HepG2 (cell line): ENCODE data around the gene VSNL1. TPM values are rescaled to one million over a fixed set of nuclear protein-coding genes. Genes with fewer than 3 reads are reported as not detected.

Source experiments
- ATAC-seq: fragments of 200-7000 bp; cut with Tn5 transposase; 3 replicates; pipeline ENCODE4 v1.9.1; 2020; ENCODE audit warnings: mild to moderate bottlenecking, moderate library complexity
- BruUV-seq: library from RNA; stranded (reverse); fragments of 400-500 nt; replicated peaks from 2 replicates; lab custom pipeline; 2021; lab: Mats Ljungman, UMichigan
- CTCF ChIA-PET: fragments of 300-600 bp; formaldehyde crosslinking; extraction: SDS; loops from one replicate; lab custom pipeline; 2021; ENCODE audit warnings: low total read pairs, inconsistent platforms, low intra/inter-chr PET ratio; lab: Yijun Ruan, JAX
- POLR2A ChIA-PET: fragments of 350-600 bp; sonication (Branson Sonifier 250); formaldehyde crosslinking; loops from one replicate; lab custom pipeline; 2020; ENCODE audit warnings: antibody characterized with exemption, inconsistent platforms; lab: Yijun Ruan, JAX
- DNase-seq: peaks from one replicate; pipeline ENCODE4 v3.0.0-alpha.2; 2015; ENCODE audit warnings: low spot score
- FAIRE-seq: peaks from 3 replicates; lab custom pipeline; 2011; peaks lifted over from hg19 to GRCh38; lab: Jason Lieb, UNC
- H2AFZ ChIP-seq: one replicate; pipeline ENCODE4 v1.6.1; 2011; ENCODE audit warnings: low read length, inconsistent platforms
- H3K27ac ChIP-seq: fragments of 300-600 bp; 3 replicates; pipeline ENCODE4 v1.8.0; 2011; ENCODE audit warnings: mixed run types, mild to moderate bottlenecking, mixed read lengths, low read length, inconsistent platforms; ENCODE audit not compliant: insufficient read depth; ENCODE audit errors: extremely low read length
- H3K27me3 ChIP-seq, 2 experiments: fragments of 200-600 bp in 1 of 2; 2 replicates in 1 of 2; 3 replicates in 1 of 2; pipeline versions ENCODE4 v1.6.0 to v1.8.0; 2011; ENCODE audit warnings: low read length in 2 of 2, mild to moderate bottlenecking in 2 of 2, moderate library complexity in 2 of 2, inconsistent platforms in 1 of 2; ENCODE audit not compliant: insufficient read depth in 2 of 2, control insufficient read depth in 1 of 2
- H3K36me3 ChIP-seq, 2 experiments: fragments of 200-600 bp in 1 of 2; replicated peaks in 1 of 2; 2 replicates in 1 of 2; 3 replicates in 1 of 2; pipeline versions ENCODE4 v1.5.1 to v1.8.0; 2011; ENCODE audit warnings: low read length in 2 of 2, inconsistent platforms in 1 of 2; ENCODE audit not compliant: insufficient read depth in 2 of 2, control insufficient read depth in 1 of 2
- H3K4me1 ChIP-seq: 2 replicates; pipeline ENCODE4 v1.5.1; 2012; ENCODE audit warnings: low read length, inconsistent platforms; ENCODE audit not compliant: insufficient read depth
- H3K4me2 ChIP-seq: 2 replicates; pipeline ENCODE4 v1.6.0; 2011; ENCODE audit warnings: low read depth, low read length, inconsistent platforms
- H3K4me3 ChIP-seq, 3 experiments: fragments of 200-600 bp in 1 of 3; sonication (generic), shearing (Covaris generic) in 1 of 3; replicated peaks in 1 of 3; 2 replicates each; pipeline ENCODE4 v1.5.1; 2011 to 2016; ENCODE audit warnings: low read length in 3 of 3, inconsistent platforms in 2 of 3, low read depth in 2 of 3, mild to moderate bottlenecking in 2 of 3, control low read depth in 1 of 3, mixed read lengths in 1 of 3; ENCODE audit not compliant: insufficient read depth in 1 of 3
- H3K79me2 ChIP-seq: one replicate; pipeline ENCODE4 v1.6.1; 2011; ENCODE audit warnings: low read length, inconsistent platforms; ENCODE audit not compliant: insufficient read depth
- H3K9ac ChIP-seq: 2 replicates; pipeline ENCODE4 v1.6.0; 2011; ENCODE audit warnings: mild to moderate bottlenecking, low read depth, low read length, inconsistent platforms; ENCODE audit not compliant: insufficient read depth
- H3K9me3 ChIP-seq: 2 replicates; pipeline ENCODE4 v1.5.1; 2012; ENCODE audit warnings: mild to moderate bottlenecking, low read length
- H4K20me1 ChIP-seq: 2 replicates; pipeline ENCODE4 v1.6.0; 2011; ENCODE audit warnings: inconsistent platforms, mild to moderate bottlenecking, low read length, moderate library complexity; ENCODE audit not compliant: insufficient read depth
- CHCHD3 ChIP-seq: sonication (generic); formaldehyde crosslinking; IDR thresholded peaks from 2 replicates; pipeline ENCODE4 v1.8.0; 2022; ENCODE audit warnings: mild to moderate bottlenecking, missing genetic modification reagents, moderate library complexity
- KDM4B ChIP-seq: sonication (generic); formaldehyde crosslinking; IDR thresholded peaks from 2 replicates; pipeline ENCODE4 v1.4.0; 2020; ENCODE audit warnings: missing genetic modification reagents
- NCOA2 ChIP-seq: sonication (generic); formaldehyde crosslinking; IDR thresholded peaks from 2 replicates; pipeline ENCODE4 v1.8.0; 2022; ENCODE audit warnings: inconsistent platforms
- PCBP2 ChIP-seq: fragments of 200-400 bp; formaldehyde crosslinking; optimal IDR thresholded peaks from 2 replicates; pipeline ENCODE3; 2018; ENCODE audit warnings: low read length, low read depth; ENCODE audit not compliant: poor library complexity, severe bottlenecking
- PHF5A ChIP-seq: IDR thresholded peaks from one replicate; pipeline ENCODE4 v1.6.1; 2018; ENCODE audit warnings: low read depth, missing genetic modification reagents; ENCODE audit not compliant: unreplicated experiment
- RBAK ChIP-seq: sonication (generic); formaldehyde crosslinking; IDR thresholded peaks from 2 replicates; pipeline ENCODE4 v1.5.1; 2020; ENCODE audit warnings: mild to moderate bottlenecking, missing genetic modification reagents
- SIN3B ChIP-seq: fragments of 150-350 bp; IDR thresholded peaks from 2 replicates; pipeline ENCODE4 v1.6.1; 2014; ENCODE audit warnings: low read length
- TBL1XR1 ChIP-seq: fragments of 150-350 bp; IDR thresholded peaks from 2 replicates; pipeline ENCODE4 v1.6.1; 2014; ENCODE audit warnings: borderline replicate concordance, low read length; ENCODE audit not compliant: partially characterized antibody
- ZNF101 ChIP-seq: sonication (generic); formaldehyde crosslinking; IDR thresholded peaks from 2 replicates; pipeline ENCODE4 v1.4.0; 2020; ENCODE audit warnings: mild to moderate bottlenecking, low read depth, missing genetic modification reagents, borderline replicate concordance
- ZNF3 ChIP-seq: IDR thresholded peaks from 2 replicates; pipeline ENCODE4 v1.7.0; 2017; ENCODE audit warnings: inconsistent platforms
- ZNF34 ChIP-seq: sonication (generic); formaldehyde crosslinking; IDR thresholded peaks from 2 replicates; pipeline ENCODE4 v1.4.0; 2020; ENCODE audit warnings: mild to moderate bottlenecking, missing genetic modification reagents, borderline replicate concordance
- WGBS: methylation state at CpG from one replicate; pipeline ENCODE4 v1.1.6; 2017; ENCODE audit warnings: low lambda C conversion rate; 5-methylcytosine and 5-hydroxymethylcytosine counted together
- in situ Hi-C: cut with HindIII; loops from 2 replicates; pipeline ENCODE4 v1.10.0; 2017; ENCODE audit warnings: low pct_unique_long_range_greater_than_20kb; ENCODE audit not compliant: extremely low pct_ligation_motif_present
- intact Hi-C: fragments of 100-400 bp; cut with micrococcal nuclease; formaldehyde crosslinking; loops from one replicate; pipeline ENCODE4 v1.10.0; 2022; ENCODE audit not compliant: unreplicated experiment
- polyA plus RNA-seq, 8 experiments: library from polyadenylated mRNA; depleted of rRNA in 3 of 8; stranded (reverse) in 7 of 8; unstranded in 1 of 8; fragments of >200 nt; fragmentation: Illumina TruSeq in 4 of 8; extraction: Trizol in 4 of 8; gene quantifications; 2 replicates each; pipeline versions ENCODE4 v1.2.1 to v1.2.3, GENCODE V29; 2011 to 2016; ENCODE audit warnings: low read depth in 4 of 8, missing spikeins in 1 of 8, mixed read lengths in 1 of 8; ENCODE audit not compliant: insufficient read depth in 1 of 8
- total RNA-seq, 5 experiments: library from RNA; depleted of rRNA; stranded (reverse); fragments of >200 nt; fragmentation: Illumina TruSeq; extraction: Trizol; gene quantifications; 2 replicates each; pipeline ENCODE4 v1.2.3, GENCODE V29; 2016; ENCODE audit warnings: low read depth in 1 of 5
- TF ChIP-seq, protein P1 (sequence below): sonication (generic); formaldehyde crosslinking; IDR thresholded peaks from 2 replicates; pipeline ENCODE4 v1.4.0; 2020; ENCODE audit warnings: missing genetic modification reagents
- TF ChIP-seq, protein P2 (sequence below): sonication (generic); formaldehyde crosslinking; IDR thresholded peaks from 2 replicates; pipeline ENCODE4 v1.5.0; 2020; ENCODE audit warnings: missing genetic modification reagents
- TF ChIP-seq, protein P3 (sequence below): sonication (generic); formaldehyde crosslinking; IDR thresholded peaks from 2 replicates; pipeline ENCODE4 v1.9.0; 2022; ENCODE audit warnings: low read depth, missing genetic modification reagents

Gene VSNL1
- total and polyA plus RNA-seq, 2 of the 13 experiments (the other 11 are each of a cell fraction or from before 2014, with no cell fraction given), result 63.2 to 95.9 TPM

DNA sequence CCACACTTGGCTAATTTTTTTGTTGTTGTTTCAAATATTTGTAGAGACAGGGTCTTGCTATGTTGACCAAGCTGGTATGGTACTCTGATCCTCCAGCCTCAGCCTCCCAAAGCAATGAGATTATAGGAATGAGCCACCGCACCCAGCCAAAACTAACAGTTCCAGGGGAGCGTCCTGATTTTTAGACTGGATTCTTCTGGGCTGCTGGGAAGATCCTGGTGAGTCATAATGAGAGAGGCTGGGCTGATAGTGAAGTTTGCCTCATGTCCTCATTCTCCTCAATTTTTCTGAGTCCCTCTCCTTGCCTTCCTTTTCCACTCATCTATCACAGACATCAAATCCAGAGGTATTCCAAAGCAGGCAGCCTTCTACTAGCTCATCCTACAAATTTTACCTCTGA, 81.3 kb downstream of the VSNL1 start:
- Histone ChIP-seq H3K27ac (no peak overlapping the region), H3K4me2 (no peak overlapping the region), H3K4me1 (no peaks in the 10 kb centered on the region), H3K9me3 (no peaks in the 10 kb centered on the region), H2AFZ (no peak overlapping the region), H3K4me3 (no peak overlapping the region), H3K36me3 (peaks cover 13 to 29% of the 10 kb centered on the region in 2 experiments; a peak in 4 of 5 replicates), H4K20me1 (no peaks in the 10 kb centered on the region), H3K27me3 (no peaks in the 10 kb centered on the region), H3K79me2 (no peaks in the 10 kb centered on the region), H3K9ac (no peak overlapping the region)
- 93% methylated on average over 2 of the region's 2 CpGs for WGBS
- in situ Hi-C loops, result no loop called here
- BruUV-seq, result no TSS peak
- ChIA-PET POLR2A (interaction anchor here (0.6 kb wide), 1 partner anchor 8 kb away, joined by 3 read pairs; no protein-coding TSS in a partner anchor), CTCF (no interaction called here)
- intact Hi-C loops, result no loop called here
- FAIRE-seq (no peak), ATAC-seq (no peak), DNase-seq (no peak)
- TF ChIP-seq, protein P1, sequence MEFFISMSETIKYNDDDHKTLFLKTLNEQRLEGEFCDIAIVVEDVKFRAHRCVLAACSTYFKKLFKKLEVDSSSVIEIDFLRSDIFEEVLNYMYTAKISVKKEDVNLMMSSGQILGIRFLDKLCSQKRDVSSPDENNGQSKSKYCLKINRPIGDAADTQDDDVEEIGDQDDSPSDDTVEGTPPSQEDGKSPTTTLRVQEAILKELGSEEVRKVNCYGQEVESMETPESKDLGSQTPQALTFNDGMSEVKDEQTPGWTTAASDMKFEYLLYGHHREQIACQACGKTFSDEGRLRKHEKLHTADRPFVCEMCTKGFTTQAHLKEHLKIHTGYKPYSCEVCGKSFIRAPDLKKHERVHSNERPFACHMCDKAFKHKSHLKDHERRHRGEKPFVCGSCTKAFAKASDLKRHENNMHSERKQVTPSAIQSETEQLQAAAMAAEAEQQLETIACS (CRISPR knock-in tag), result no peak
- TF ChIP-seq, protein P2, sequence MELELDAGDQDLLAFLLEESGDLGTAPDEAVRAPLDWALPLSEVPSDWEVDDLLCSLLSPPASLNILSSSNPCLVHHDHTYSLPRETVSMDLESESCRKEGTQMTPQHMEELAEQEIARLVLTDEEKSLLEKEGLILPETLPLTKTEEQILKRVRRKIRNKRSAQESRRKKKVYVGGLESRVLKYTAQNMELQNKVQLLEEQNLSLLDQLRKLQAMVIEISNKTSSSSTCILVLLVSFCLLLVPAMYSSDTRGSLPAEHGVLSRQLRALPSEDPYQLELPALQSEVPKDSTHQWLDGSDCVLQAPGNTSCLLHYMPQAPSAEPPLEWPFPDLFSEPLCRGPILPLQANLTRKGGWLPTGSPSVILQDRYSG (CRISPR knock-in tag), result no peak
- TF ChIP-seq NCOA2 (CRISPR knock-in tag), result no peak
- TF ChIP-seq SIN3B, result no peak
- TF ChIP-seq PHF5A (CRISPR knock-in tag), result no peak

DNA sequence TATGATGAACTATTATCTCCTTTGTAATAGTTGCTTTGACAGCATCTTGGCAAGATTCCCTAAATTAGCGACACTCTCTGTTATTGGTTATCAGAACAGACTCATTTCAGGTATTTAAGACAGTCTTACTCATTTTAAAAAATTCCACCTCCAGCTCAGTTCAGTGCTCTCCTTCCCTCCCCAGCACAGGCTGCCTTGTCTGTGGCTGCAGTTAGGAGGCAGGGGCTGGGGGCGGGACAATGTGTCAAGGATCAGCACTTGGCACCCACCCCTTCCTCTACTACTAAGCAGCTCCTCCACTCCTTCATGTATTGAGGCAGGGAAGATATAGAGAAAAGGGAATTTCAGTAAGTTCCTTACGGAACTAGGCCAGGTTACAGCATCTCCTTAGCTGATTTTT, 85.0 kb downstream of the VSNL1 start:
- no peaks in the 10 kb centered on the region for H3K79me2 ChIP-seq
- ChIA-PET CTCF (no interaction called here), POLR2A (no interaction called here)
- H3K27ac ChIP-seq, result no peak overlapping the region
- no peaks in the 10 kb centered on the region for H3K4me1 ChIP-seq
- no peak overlapping the region for H3K4me3 ChIP-seq
- no peak overlapping the region for H3K4me2 ChIP-seq
- no peak overlapping the region for H3K9ac ChIP-seq
- intact Hi-C loops, result no loop called here
- H2AFZ ChIP-seq, result no peak overlapping the region
- no peak for ATAC-seq
- no peaks in the 10 kb centered on the region for H4K20me1 ChIP-seq
- FAIRE-seq, result no peak
- no peaks in the 10 kb centered on the region for H3K27me3 ChIP-seq
- WGBS, result 96% methylated on average over 3 of the region's 3 CpGs
- in situ Hi-C loops, result no loop called here
- DNase-seq, result no peak
- H3K36me3 ChIP-seq, result peaks cover 12 to 29% of the 10 kb centered on the region in 2 experiments; a peak in 4 of 5 replicates
- H3K9me3 ChIP-seq, result no peaks in the 10 kb centered on the region
- BruUV-seq, result no TSS peak
- TF ChIP-seq RBAK (CRISPR knock-in tag), result no peak
- TF ChIP-seq ZNF101 (CRISPR knock-in tag), result no peak
- no peak for TF ChIP-seq ZNF3 (CRISPR knock-in tag)
- no peak for TF ChIP-seq PCBP2
- no peak for TF ChIP-seq TBL1XR1
- TF ChIP-seq CHCHD3 (CRISPR knock-in tag), result no peak
- no peak for TF ChIP-seq ZNF34 (CRISPR knock-in tag)
- no peak for TF ChIP-seq KDM4B (CRISPR knock-in tag)
- TF ChIP-seq, protein P3, sequence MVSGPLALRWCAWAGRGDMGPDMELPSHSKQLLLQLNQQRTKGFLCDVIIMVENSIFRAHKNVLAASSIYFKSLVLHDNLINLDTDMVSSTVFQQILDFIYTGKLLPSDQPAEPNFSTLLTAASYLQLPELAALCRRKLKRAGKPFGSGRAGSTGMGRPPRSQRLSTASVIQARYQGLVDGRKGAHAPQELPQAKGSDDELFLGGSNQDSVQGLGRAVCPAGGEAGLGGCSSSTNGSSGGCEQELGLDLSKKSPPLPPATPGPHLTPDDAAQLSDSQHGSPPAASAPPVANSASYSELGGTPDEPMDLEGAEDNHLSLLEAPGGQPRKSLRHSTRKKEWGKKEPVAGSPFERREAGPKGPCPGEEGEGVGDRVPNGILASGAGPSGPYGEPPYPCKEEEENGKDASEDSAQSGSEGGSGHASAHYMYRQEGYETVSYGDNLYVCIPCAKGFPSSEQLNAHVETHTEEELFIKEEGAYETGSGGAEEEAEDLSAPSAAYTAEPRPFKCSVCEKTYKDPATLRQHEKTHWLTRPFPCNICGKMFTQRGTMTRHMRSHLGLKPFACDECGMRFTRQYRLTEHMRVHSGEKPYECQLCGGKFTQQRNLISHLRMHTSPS (CRISPR knock-in tag), result no peak
